NCI-H446 (cell line): ENCODE results near the gene COPS9.

Experiments
- DNase-seq, 2 experiments: peaks; one replicate each; lab custom pipeline; 2025; lab: John Stamatoyannopoulos, UW

Gene COPS9

DNA sequence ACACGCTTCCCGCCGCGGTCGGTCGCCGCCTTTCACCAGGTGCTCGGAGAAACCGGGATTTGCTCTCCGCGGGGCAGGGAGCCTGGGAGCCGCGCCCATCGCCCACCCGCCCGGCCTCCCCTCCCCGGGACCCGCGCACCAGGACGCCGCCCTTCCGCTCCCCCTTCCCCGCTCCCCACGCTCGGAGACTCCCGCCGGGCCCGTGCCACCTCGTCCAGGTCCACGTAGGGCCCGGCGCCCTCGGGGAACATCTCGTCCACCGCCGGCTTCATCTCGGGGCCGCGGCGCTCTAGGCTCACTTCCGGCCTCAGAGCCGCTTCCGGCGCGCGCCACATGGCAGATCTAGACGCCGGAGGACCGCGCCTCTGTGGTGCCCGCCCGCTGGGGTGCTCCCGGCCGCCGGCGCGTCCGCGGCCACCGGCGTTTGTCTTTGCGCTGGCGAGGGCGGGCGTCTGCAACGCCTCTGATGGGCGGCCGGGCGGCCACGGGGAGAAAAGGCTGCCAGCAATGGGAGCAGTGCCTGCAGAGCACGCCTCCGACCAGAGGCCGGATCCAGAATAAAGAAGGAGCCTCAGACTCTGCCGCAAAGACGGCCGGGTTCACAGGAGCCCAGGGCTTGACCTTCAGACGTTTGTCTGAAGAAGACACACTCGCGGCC lies at the start of gene COPS9:
TSS of gene COPS9 (minus strand) at position 293 of the 658 bp plus-strand sequence. CDS start at position 272, 21 bp downstream.
- peak; percentile 47 to 84 for DNase-seq

DNA sequence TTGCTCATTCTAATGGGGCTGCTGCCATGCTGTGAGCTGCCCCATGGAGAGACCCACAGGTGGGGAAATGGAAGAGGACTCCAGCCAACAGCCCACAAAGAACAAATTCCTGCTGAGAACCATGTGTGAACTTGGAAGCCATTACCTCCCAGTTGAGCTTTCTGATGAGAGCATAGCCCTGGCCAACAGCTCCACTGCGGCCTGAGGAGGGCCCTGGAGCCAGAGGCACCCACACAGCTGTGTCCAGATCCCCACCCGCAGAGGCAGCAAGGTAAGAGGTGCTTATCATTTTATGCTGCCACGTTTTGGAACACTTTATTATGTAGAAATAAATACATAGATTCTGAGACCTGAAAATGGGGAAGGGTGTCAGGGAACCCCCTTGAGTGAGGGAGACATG lies 48.6 kb upstream of the COPS9 start:
- DNase-seq: no peak

DNA sequence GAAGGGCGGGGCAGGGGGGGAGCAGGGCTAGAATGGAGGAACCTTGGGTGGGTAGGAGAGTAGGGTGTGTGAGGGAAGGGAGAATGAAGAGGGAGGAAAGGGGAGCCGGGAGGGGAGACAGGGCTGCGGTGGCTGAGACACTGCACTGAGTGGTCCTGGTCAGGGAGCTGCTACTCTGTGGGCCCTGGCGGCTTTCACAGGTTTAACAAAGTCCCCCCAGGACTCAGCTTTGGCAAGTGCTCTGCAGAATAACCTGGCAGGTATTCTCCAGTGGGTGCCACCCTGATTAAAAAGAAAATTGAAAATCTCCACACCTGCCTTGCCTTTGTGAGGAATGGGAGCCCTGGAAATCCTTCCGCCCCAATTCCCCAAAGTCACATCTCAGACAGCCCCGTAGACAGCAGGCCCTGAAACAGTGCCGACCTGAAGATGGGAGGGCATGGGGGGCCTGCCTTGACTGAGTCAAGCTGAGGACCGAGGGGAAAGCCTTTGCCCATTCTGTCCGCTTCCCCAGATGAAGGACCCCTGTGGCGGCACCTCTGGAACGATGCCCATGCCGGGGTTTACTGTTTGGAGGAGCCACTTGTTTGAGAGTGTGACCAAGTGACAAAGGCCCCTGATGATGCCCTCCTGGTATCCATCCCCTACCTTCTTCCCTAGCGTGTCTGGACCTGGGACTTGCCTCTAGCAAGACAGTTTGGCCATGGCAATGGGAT lies 47.9 kb upstream of the COPS9 start:
- DNase-seq: no peak

DNA sequence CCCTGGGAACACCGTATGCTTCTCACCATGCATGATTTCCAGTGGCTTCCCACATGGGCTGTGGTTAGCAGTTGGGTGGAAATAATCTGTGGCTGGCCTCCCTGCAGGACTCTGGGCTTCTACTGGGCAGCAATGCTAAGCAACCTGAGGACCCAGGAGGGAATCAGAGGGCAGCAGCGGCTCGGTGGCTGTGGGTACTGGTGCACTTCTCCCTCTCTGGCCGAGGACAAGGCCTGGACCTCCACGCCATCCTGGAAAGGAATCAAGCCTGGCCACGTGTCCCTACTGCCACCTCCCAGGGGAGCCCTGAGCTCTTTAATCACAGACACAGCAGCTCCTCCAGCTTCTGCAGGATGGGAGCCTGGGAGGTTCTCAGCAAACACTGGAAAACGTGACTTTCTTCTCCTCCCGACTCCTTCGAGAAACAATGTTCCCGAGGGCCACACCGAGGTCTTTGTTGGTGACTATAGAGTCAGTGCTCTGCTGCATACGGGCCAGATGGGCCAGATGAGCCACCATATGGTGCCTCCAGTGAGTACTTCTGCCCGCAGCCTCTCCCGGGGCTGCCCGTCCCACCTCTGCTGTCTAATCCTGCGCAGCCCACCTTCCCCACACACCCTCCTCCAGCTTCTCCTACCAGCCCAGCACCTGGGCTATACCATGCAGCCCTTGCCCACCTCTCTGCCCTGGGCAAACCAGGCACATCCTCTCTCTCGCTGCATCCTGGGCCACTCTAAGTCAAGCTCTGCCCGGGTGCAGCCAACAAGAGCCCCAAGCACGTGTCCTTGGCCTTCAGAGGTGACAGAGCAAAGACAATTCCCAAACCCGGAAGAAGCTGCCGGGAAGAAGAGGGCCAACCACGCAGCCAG lies 47.1 kb upstream of the COPS9 start:
- DNase-seq: no peak

- no peak for DNase-seq
Observed at GRCh38 chr2:240182476-240182875, 46.4 kb upstream of the COPS9 start.

- DNase-seq: no peak
Observed at GRCh38 chr2:240182001-240182400, 45.9 kb upstream of the COPS9 start.

DNA sequence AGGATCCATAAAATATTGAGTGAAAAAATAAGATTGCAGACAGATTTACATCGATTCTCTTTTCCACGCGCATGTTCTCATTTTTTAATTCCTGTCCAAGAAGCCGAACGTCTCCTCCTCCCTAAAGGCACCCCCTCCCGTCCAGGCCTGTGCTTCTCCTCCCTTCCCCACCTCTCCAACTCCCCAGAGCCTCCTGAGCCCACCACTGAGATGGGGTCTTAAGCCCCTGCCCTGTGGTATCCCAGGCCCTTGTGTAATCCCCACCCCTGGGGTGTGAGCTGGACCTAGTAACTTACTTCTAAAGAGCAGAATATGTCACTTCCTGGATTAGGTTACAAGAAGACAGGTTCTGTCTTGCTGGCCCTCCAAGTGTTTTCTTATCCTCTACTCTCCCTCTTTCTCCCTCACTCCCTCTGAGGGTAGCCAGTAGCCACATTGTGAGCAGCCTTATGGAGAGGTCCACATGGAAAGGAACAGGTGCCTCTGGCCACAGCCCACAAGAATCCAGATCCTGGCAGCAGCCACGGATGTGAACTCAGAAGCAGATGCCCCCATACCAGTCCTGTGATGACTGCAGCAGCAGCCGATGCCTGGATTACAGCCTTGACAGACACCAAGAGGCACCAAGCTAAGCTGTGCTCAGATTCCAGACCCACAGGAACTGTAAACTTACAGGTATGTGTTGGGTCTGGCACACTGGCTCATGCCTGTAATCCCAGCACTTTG lies 44.0 kb upstream of the COPS9 start:
- no peak for DNase-seq

GRCh38 chr2:240179186-240179815 lies 43.2 kb upstream of the COPS9 start:
- no peak for DNase-seq

GRCh38 chr2:240178564-240178963 lies 42.5 kb upstream of the COPS9 start:
- DNase-seq: no peak

GRCh38 chr2:240174496-240174895 lies 38.4 kb upstream of the COPS9 start:
- no peak for DNase-seq

- no peak for DNase-seq
Observed at GRCh38 chr2:240172071-240172895, 36.2 kb upstream of the COPS9 start.

DNA sequence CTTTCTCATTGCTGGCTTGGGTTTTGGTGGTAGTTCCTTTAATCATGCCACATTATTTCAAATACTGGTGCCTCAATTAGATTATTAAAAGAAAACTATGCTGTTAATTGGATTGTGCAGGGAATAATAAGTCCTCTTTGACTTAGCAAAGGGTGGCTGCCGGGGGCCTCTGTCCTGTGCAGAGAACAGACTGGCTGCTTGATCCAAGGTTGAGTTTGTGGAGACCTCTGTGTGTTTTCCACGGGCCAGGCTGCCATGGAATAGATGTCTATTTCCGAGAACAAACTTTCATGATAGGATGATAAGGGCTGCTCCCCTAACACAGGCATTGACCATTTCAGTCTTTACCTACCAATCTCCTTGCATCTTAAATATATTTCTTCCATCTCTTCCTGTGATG lies 34.8 kb upstream of the COPS9 start:
- no peak for DNase-seq

DNA sequence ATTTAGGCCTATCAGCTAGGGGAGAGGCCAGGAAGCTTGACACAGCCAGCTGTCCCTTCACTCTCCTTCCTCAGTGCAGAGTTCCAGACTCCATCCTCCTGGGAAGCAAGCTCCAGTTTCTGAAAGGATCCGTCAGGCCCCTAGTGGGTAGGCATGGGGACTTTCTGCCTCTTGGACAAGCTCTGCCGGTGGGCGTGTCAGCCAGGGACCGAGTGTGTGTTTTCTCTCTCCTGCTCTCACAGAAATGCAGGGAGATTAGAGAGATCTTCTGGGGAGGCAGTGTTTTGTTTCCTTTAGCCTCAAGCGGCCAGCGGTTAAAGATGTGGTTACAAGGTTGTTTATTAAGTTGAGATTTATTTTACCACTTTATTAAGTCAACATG lies 34.2 kb upstream of the COPS9 start:
- no peak for DNase-seq

DNA sequence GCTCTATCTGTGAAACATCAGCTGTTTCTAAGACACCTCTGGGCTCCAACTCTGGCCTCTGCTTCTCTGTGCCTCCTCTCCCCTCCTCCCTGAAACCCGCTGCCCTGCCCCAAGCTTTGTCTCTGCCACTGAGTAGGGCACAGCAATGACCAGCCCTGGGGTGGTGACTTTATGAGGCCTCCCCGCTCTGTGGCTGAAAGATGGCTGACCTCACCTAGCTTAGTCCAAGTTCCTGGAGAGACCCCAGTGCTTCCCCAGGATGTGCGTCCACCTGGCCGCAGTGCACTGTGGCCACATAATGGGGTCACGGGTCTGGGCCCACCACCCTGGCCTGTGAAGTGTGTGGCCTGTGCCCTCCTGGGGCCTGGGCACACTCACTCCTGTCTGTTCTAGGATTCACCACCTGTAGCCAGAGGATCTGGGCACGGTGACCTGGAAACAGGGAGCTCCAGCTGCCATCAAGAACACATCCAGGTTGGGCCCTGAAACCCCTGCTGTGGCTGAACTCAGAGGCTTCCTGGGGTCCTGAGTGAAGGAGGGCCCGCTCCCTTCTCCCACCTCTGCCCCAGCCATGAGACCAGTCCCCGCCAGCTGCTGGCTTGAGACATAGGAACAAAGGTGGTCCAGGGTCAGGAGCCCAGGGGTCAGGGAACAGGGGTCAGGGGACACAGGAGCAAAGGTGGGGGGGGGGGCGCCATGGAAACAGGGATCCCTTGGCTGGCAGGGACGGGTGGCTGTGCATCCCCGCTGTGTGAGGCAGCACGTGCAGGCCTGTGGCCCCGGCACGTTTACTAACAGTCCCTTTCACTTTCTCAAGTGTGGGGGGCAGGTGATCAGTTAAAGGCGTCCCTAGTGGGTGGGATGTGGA lies 33.6 kb upstream of the COPS9 start:
- DNase-seq: no peak

DNA sequence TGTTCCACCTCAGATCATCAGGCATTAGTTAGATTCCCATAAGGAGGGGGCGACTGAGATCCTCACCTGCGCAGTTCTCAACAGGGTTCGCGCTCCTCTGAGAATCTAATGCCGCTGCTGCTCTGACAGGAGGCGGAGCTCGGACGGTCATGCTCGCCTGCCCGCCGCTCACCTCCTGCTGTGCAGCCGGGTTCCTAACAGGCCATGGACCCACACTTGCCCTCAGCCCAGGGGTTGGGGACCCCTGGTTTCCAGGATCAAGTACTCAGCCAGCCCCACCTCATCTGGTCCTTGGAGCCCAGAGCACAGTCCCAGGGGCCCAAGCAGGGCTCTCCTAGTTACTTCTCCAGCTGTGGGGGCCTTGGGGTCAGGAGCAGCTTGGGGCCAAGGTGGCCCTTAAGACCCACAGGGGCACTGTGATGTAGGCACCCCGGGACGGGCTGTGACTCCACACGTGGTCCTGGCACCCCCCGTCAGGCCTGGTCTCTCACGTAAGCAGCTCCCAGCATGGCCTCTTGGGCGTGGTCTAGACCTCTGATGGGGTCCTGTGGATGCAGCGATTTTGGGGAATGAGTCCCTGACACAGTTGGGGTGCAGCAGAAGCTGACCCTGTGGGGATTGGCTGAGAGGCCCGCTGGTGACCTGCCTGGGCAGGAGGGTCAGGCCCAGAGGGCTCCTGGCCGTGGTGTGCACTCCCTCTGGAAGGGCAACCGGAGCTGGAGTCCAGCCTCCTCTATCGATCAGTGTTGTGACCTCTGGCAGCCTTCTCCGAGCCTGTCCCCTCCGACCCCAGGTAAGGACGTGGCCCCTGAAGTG lies 32.6 kb upstream of the COPS9 start:
- no peak for DNase-seq

- no peak for DNase-seq
Observed at GRCh38 chr2:240168041-240168440, 31.9 kb upstream of the COPS9 start.

DNA sequence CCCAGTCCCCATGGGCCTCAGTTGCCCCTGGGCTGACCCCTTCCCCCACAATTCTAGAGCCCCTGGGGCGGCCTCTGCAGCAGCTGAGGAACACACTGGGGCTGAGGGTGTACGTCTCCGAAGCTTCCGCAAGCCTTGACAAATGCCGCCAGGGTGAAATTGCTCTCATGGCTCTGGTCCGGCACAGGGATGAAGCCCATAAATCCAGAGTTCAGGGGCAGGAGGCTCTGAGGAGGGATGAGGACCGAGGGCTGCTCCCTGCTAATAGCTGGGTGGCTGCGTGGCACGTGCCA lies 31.4 kb upstream of the COPS9 start:
- DNase-seq: no peak

GRCh38 chr2:240166761-240167587 lies 30.9 kb upstream of the COPS9 start:
- no peak for DNase-seq
